HepG2 (cell line): Measurements from ENCODE around the gene GPX5. TPM values are rescaled to one million over a fixed set of nuclear protein-coding genes. Genes with fewer than 3 reads are reported as not detected.

Experiments
- HOXA3 ChIP-seq: sonication (generic); formaldehyde crosslinking; IDR thresholded peaks from 2 replicates; pipeline ENCODE4 v1.5.0; 2020; ENCODE audit warnings: missing genetic modification reagents
- KDM5B ChIP-seq: sonication (generic); formaldehyde crosslinking; IDR thresholded peaks from 2 replicates; pipeline ENCODE4 v1.4.0; 2020; ENCODE audit warnings: missing genetic modification reagents, mild to moderate bottlenecking, borderline replicate concordance
- KLF12 ChIP-seq: sonication (generic); formaldehyde crosslinking; IDR thresholded peaks from 2 replicates; pipeline ENCODE4 v1.4.0; 2020; ENCODE audit warnings: missing genetic modification reagents, borderline replicate concordance
- NKX3-1 ChIP-seq: sonication (generic); formaldehyde crosslinking; IDR thresholded peaks from 2 replicates; pipeline ENCODE4 v1.5.0; 2020; ENCODE audit warnings: missing genetic modification reagents
- PITX1 ChIP-seq: sonication (generic); formaldehyde crosslinking; IDR thresholded peaks from 2 replicates; pipeline ENCODE4 v1.5.1; 2020; ENCODE audit warnings: mild to moderate bottlenecking, missing genetic modification reagents
- TBL1XR1 ChIP-seq: fragments of 150-350 bp; IDR thresholded peaks from 2 replicates; pipeline ENCODE4 v1.6.1; 2014; ENCODE audit warnings: borderline replicate concordance, low read length; ENCODE audit not compliant: partially characterized antibody
- ZNF121 ChIP-seq: sonication (generic); formaldehyde crosslinking; IDR thresholded peaks from 2 replicates; pipeline ENCODE4 v1.5.0; 2020; ENCODE audit warnings: mild to moderate bottlenecking, missing genetic modification reagents
- ZNF3 ChIP-seq: IDR thresholded peaks from 2 replicates; pipeline ENCODE4 v1.7.0; 2017; ENCODE audit warnings: inconsistent platforms
- ZNF432 ChIP-seq: sonication (generic); formaldehyde crosslinking; IDR thresholded peaks from 2 replicates; pipeline ENCODE4 v1.5.0; 2020; ENCODE audit warnings: missing genetic modification reagents, mild to moderate bottlenecking, borderline replicate concordance
- ZNF724P ChIP-seq: sonication (generic); formaldehyde crosslinking; IDR thresholded peaks from 2 replicates; pipeline ENCODE4 v1.8.0; 2022; ENCODE audit warnings: missing genetic modification reagents, borderline replicate concordance
- ZNF737 ChIP-seq: sonication (generic); formaldehyde crosslinking; IDR thresholded peaks from 2 replicates; pipeline ENCODE4 v1.5.0; 2020; ENCODE audit warnings: missing genetic modification reagents, mild to moderate bottlenecking, borderline replicate concordance
- ZNF766 ChIP-seq: sonication (generic); formaldehyde crosslinking; IDR thresholded peaks from 2 replicates; pipeline ENCODE4 v1.5.0; 2020; ENCODE audit warnings: missing genetic modification reagents, borderline replicate concordance
- ZNF792 ChIP-seq: IDR thresholded peaks from 2 replicates; pipeline ENCODE4 v1.6.1; 2016
- ZSCAN29 ChIP-seq: sonication (generic); formaldehyde crosslinking; conservative IDR thresholded peaks from 2 replicates; pipeline ENCODE4 v1.4.0; 2020; ENCODE audit warnings: mild to moderate bottlenecking, missing genetic modification reagents
- ZSCAN9 ChIP-seq: IDR thresholded peaks from 2 replicates; pipeline ENCODE4 v1.6.1; 2016; ENCODE audit warnings: borderline replicate concordance
- polyA plus RNA-seq, 8 experiments: library from polyadenylated mRNA; depleted of rRNA in 3 of 8; stranded (reverse) in 7 of 8; unstranded in 1 of 8; fragments of >200 nt; fragmentation: Illumina TruSeq in 4 of 8; extraction: Trizol in 4 of 8; gene quantifications; 2 replicates each; pipeline versions ENCODE4 v1.2.1 to v1.2.3, GENCODE V29; 2011 to 2016; ENCODE audit warnings: low read depth in 4 of 8, missing spikeins in 1 of 8, mixed read lengths in 1 of 8; ENCODE audit not compliant: insufficient read depth in 1 of 8
- total RNA-seq, 5 experiments: library from RNA; depleted of rRNA; stranded (reverse); fragments of >200 nt; fragmentation: Illumina TruSeq; extraction: Trizol; gene quantifications; 2 replicates each; pipeline ENCODE4 v1.2.3, GENCODE V29; 2016; ENCODE audit warnings: low read depth in 1 of 5
- TF ChIP-seq, protein P1 (sequence below): sonication (generic); formaldehyde crosslinking; IDR thresholded peaks from 2 replicates; pipeline ENCODE4 v1.8.0; 2022; ENCODE audit warnings: mild to moderate bottlenecking, missing genetic modification reagents, moderate library complexity
- TF ChIP-seq, protein P2 (sequence below): IDR thresholded peaks from 2 replicates; pipeline ENCODE4 v1.6.1; 2018; ENCODE audit warnings: missing genetic modification reagents, mild to moderate bottlenecking, missing compliant biosample characterization
- TF ChIP-seq, protein P3 (sequence below): sonication (generic); formaldehyde crosslinking; IDR thresholded peaks from 2 replicates; pipeline ENCODE4 v1.4.0; 2020; ENCODE audit warnings: missing genetic modification reagents

The GPX5 gene
- total and polyA plus RNA-seq, 2 of the 13 experiments (the other 11 are each of a cell fraction or from before 2014, with no cell fraction given) = not detected

DNA sequence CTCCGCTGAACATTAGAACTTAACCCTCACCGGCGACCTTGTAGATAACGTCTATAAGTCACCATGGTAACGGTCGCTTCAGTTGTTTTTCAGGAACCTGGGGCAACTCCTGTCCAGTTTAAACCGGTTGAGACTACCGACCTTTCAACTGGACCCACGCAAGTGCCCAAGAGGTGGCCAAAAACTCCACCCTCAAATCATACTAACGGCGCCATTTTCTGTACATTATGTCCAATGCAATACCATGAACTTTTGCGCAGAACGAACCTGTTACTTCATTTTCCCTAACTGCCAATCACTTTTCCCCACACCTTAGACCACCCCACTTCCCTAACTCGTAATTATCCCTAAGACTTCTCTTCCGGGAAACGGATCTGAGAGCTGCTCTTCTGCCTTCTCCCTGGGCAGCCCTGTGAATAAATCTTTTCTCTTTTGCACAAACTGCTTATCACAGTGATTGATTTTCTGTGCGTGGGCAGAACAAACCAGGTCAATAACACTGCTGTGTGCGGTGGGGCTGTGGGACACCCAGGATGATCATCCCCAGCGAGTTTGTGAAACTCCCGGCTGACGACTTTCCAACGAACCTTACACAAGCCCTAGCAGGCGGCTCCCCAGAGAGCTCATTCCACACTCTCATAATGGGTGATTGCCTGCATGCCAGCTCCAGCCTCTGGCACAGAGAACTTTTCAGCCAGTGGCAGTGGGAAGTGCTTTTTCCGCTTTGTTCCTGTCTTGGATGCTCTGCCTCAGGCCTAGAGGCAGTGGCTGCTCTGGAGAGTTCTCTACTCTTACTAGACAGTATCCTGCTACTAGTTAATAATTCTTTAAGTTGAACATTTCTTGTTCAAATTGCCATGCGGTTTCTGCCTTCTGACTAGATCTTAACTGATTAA is 28.6 kb downstream of the GPX5 start (continued):
- no peak for TF ChIP-seq ZNF3 (CRISPR knock-in tag)
- TF ChIP-seq ZNF724P = no peak
- no peak; the same call in 1 of the 2 replicates for TF ChIP-seq PITX1 (CRISPR knock-in tag)
- TF ChIP-seq, protein P1, sequence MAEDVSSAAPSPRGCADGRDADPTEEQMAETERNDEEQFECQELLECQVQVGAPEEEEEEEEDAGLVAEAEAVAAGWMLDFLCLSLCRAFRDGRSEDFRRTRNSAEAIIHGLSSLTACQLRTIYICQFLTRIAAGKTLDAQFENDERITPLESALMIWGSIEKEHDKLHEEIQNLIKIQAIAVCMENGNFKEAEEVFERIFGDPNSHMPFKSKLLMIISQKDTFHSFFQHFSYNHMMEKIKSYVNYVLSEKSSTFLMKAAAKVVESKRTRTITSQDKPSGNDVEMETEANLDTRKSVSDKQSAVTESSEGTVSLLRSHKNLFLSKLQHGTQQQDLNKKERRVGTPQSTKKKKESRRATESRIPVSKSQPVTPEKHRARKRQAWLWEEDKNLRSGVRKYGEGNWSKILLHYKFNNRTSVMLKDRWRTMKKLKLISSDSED (CRISPR knock-in tag) = no peak
- no peak for TF ChIP-seq ZNF792 (CRISPR knock-in tag)
- TF ChIP-seq, protein P2, sequence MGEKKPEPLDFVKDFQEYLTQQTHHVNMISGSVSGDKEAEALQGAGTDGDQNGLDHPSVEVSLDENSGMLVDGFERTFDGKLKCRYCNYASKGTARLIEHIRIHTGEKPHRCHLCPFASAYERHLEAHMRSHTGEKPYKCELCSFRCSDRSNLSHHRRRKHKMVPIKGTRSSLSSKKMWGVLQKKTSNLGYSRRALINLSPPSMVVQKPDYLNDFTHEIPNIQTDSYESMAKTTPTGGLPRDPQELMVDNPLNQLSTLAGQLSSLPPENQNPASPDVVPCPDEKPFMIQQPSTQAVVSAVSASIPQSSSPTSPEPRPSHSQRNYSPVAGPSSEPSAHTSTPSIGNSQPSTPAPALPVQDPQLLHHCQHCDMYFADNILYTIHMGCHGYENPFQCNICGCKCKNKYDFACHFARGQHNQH (CRISPR knock-in tag) = no peak
- TF ChIP-seq ZNF121 (CRISPR knock-in tag) = no peak
- TF ChIP-seq KLF12 (CRISPR knock-in tag) = 0 out of 2 replicates have a peak, but pooled peaks have one; percentile 47
- TF ChIP-seq HOXA3 = peak; percentile 70; the same call in 1 of the 2 replicates
- TF ChIP-seq ZNF737 (CRISPR knock-in tag) = no peak
- no peak for TF ChIP-seq TBL1XR1
- TF ChIP-seq KDM5B (CRISPR knock-in tag) = no peak
- no peak for TF ChIP-seq ZNF432 (CRISPR knock-in tag)
- TF ChIP-seq, protein P3, sequence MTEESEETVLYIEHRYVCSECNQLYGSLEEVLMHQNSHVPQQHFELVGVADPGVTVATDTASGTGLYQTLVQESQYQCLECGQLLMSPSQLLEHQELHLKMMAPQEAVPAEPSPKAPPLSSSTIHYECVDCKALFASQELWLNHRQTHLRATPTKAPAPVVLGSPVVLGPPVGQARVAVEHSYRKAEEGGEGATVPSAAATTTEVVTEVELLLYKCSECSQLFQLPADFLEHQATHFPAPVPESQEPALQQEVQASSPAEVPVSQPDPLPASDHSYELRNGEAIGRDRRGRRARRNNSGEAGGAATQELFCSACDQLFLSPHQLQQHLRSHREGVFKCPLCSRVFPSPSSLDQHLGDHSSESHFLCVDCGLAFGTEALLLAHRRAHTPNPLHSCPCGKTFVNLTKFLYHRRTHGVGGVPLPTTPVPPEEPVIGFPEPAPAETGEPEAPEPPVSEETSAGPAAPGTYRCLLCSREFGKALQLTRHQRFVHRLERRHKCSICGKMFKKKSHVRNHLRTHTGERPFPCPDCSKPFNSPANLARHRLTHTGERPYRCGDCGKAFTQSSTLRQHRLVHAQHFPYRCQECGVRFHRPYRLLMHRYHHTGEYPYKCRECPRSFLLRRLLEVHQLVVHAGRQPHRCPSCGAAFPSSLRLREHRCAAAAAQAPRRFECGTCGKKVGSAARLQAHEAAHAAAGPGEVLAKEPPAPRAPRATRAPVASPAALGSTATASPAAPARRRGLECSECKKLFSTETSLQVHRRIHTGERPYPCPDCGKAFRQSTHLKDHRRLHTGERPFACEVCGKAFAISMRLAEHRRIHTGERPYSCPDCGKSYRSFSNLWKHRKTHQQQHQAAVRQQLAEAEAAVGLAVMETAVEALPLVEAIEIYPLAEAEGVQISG (CRISPR knock-in tag) = peak; percentile 59; the same call in 1 of the 2 replicates
- TF ChIP-seq ZSCAN9 (CRISPR knock-in tag) = no peak
- TF ChIP-seq NKX3-1 (CRISPR knock-in tag) = no peak
- no peak for TF ChIP-seq ZSCAN29 (CRISPR knock-in tag)
- TF ChIP-seq ZNF766 (CRISPR knock-in tag) = 0 out of 2 replicates have a peak, but pooled peaks have one; percentile 39
